Cerebellar nuclear complex (tissue), 1 donor: ENCODE measurements around the gene OR2AG2.

ENCODE experiments used
- DNase-seq, 2 experiments: peaks; one replicate each; lab custom pipeline; 2025; lab: John Stamatoyannopoulos, UW

OR2AG2 gene

GRCh38 chr11:6742260-6742659 is 29.5 kb downstream of the OR2AG2 start:
- DNase-seq, result no peak

GRCh38 chr11:6738590-6738989 is 33.2 kb downstream of the OR2AG2 start:
- no peak for DNase-seq

- no peak for DNase-seq
Measured at GRCh38 chr11:6737872-6738466, 33.8 kb downstream of the OR2AG2 start.

- DNase-seq, result no peak
Measured at GRCh38 chr11:6736495-6737121, 35.2 kb downstream of the OR2AG2 start.

GRCh38 chr11:6735306-6735705 is 36.5 kb downstream of the OR2AG2 start:
- DNase-seq, result no peak

GRCh38 chr11:6734616-6735015 is 37.2 kb downstream of the OR2AG2 start:
- DNase-seq, result no peak

DNA sequence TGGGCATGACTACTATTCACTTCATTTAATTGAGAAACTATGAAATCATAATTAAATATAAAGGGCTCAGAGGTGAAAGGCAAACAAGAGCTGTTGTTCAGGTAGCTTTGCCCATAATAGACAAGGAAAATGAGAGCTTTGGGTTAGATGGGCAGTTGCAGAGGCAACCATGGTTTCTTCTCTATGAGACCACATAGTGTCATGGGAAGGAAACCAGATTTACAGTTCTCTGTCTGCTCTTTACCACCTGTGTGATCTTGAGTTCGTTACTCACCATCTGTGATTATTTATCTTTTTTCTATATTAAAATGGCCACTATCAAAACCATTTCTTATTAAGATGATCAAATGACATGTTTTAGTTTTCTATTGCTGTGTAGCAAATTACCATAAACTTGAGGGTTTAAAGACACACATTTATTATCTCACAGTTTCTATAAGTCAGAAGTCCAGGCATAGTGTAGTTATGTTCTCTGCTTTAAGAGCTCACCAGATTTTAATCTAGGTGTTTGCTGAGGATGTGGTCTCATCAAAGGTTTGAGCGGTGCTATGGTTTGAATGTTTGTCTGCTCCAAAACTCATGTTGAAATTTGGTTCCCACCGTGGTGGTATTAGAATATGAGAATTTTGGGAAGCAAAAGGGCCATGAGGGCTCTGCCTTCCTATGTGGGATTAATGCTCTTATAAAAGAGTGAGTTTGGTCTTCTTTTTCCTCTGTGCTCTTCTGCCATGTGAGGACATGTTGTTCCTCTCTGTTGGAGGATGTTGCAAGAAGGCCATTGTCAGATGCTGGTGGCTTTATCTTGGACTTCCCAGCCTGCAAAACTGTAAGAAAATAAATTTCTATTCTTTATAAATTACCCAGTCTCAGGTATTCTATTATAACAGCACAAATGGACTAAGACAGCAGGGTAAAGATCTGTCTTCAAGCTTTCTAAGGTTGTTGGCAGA is 38.2 kb downstream of the OR2AG2 start:
- no peak for DNase-seq

- DNase-seq, result no peak
Measured at GRCh38 chr11:6727971-6728760, 43.6 kb downstream of the OR2AG2 start.

GRCh38 chr11:6725386-6725896 is 46.3 kb downstream of the OR2AG2 start:
- no peak for DNase-seq

- DNase-seq, result no peak
Measured at GRCh38 chr11:6724013-6724412, 47.8 kb downstream of the OR2AG2 start.

DNA sequence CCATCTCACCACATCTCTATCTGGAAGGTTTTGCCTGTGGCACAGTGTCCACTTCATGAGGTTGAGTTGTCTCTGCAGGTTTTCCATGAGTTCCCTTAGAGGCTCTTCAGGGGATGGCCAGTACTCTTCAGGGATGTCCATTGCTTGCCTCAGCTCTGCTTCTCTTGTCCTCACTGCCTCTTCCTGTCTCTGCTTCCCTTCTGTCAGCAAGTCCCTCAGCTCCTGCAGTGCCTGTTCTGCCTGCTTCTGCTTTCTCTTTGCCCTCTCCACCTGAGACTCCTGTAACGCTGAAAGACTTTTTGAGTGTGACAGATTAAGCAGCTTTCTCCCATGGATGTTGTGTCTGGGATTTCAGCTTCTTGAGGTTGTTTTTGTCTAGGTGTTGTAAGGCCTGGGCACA is 50.4 kb downstream of the OR2AG2 start:
- no peak for DNase-seq

GRCh38 chr11:6719576-6719975 is 52.2 kb downstream of the OR2AG2 start:
- no peak for DNase-seq

- no peak for DNase-seq
Measured at GRCh38 chr11:6717426-6717825, 54.4 kb downstream of the OR2AG2 start.
